DND-41 (cell line): ENCODE measurements around the gene SLC6A11.
A peak's percentile ranks its signal among the peaks of the same experiment; 100 is the strongest.

Experiments used
- ATAC-seq: fragments of 200-7000 bp; cut with Tn5 transposase; 3 replicates; pipeline ENCODE4 v1.9.1; 2021; ENCODE audit warnings: low read depth; ENCODE audit not compliant: insufficient read depth
- DNase-seq: peaks from one replicate; pipeline ENCODE4 v3.0.0-alpha.2; 2020
- H2AFZ ChIP-seq: 2 replicates; pipeline ENCODE4 v1.6.0; 2012; ENCODE audit warnings: low read depth, low read length
- H3K27ac ChIP-seq: 2 replicates; pipeline ENCODE4 v1.5.1; 2012; ENCODE audit warnings: low read length, inconsistent platforms
- H3K27me3 ChIP-seq: fragments of 200-600 bp; sonication (generic); 2 replicates; pipeline ENCODE4 v1.6.0; 2012; ENCODE audit warnings: low read length, mild to moderate bottlenecking, inconsistent platforms; ENCODE audit not compliant: insufficient read depth, poor library complexity
- H3K36me3 ChIP-seq: 2 replicates; pipeline ENCODE4 v1.5.1; 2012; ENCODE audit warnings: low read length, inconsistent platforms; ENCODE audit not compliant: insufficient read depth
- H3K4me1 ChIP-seq: 2 replicates; pipeline ENCODE4 v1.5.1; 2012; ENCODE audit warnings: mild to moderate bottlenecking, low read length; ENCODE audit not compliant: insufficient read depth
- H3K4me2 ChIP-seq: 2 replicates; pipeline ENCODE4 v1.6.0; 2012; ENCODE audit warnings: mild to moderate bottlenecking, moderate library complexity, low read length, inconsistent platforms; ENCODE audit not compliant: insufficient read depth
- H3K4me3 ChIP-seq, 2 experiments: fragments of 200-600 bp in 1 of 2; shearing (Covaris generic) in 1 of 2; 2 replicates each; pipeline ENCODE4 v1.5.1; 2012 to 2016; ENCODE audit warnings: inconsistent platforms in 2 of 2, low read length in 2 of 2, mild to moderate bottlenecking in 2 of 2, low read depth in 1 of 2, moderate library complexity in 1 of 2
- H3K79me2 ChIP-seq: 2 replicates; pipeline ENCODE4 v1.6.0; 2012; ENCODE audit warnings: low read length, inconsistent platforms; ENCODE audit not compliant: insufficient read depth
- H3K9ac ChIP-seq: 2 replicates; pipeline ENCODE4 v1.6.0; 2012; ENCODE audit warnings: low read depth, mild to moderate bottlenecking, inconsistent platforms, low read length, moderate library complexity
- H3K9me3 ChIP-seq: 2 replicates; pipeline ENCODE4 v1.5.1; 2012; ENCODE audit warnings: low read length, moderate library complexity, mild to moderate bottlenecking, inconsistent platforms; ENCODE audit not compliant: insufficient read depth, severe bottlenecking
- H4K20me1 ChIP-seq: 2 replicates; pipeline ENCODE4 v1.6.0; 2012; ENCODE audit warnings: low read length; ENCODE audit not compliant: insufficient read depth
- CTCF ChIP-seq: IDR thresholded peaks from 2 replicates; pipeline ENCODE4 v1.5.1; 2012; ENCODE audit warnings: borderline replicate concordance, low read length, moderate library complexity, mild to moderate bottlenecking; ENCODE audit not compliant: poor library complexity, severe bottlenecking; ENCODE audit errors: extremely low read depth
- EZH2 ChIP-seq: IDR thresholded peaks from 3 replicates; pipeline ENCODE4 v1.6.1; 2012; ENCODE audit warnings: borderline replicate concordance, low read depth, mild to moderate bottlenecking, moderate library complexity, low read length, inconsistent platforms; ENCODE audit not compliant: severe bottlenecking

Gene SLC6A11

GRCh38 chr3:10983219-10983916 is 167.3 kb downstream of the SLC6A11 start:
- H3K4me3 ChIP-seq, result no peak overlapping the region
- no peak overlapping the region for H3K27ac ChIP-seq
- TF ChIP-seq CTCF (peak; percentile 75), EZH2 (no peak)
- no peaks in the 10 kb centered on the region for H3K4me1 ChIP-seq
- no peaks in the 10 kb centered on the region for H3K79me2 ChIP-seq
- peak; percentile 15 for DNase-seq
- H3K9me3 ChIP-seq, result no peaks in the 10 kb centered on the region
- no peak overlapping the region for H3K4me2 ChIP-seq
- H4K20me1 ChIP-seq, result no peaks in the 10 kb centered on the region; the same call in 1 of the 2 replicates
- H3K36me3 ChIP-seq, result no peaks in the 10 kb centered on the region
- H2AFZ ChIP-seq, result no peak overlapping the region
- H3K27me3 ChIP-seq, result no peaks in the 10 kb centered on the region
- H3K9ac ChIP-seq, result no peak overlapping the region
- no peak for ATAC-seq

GRCh38 chr3:10984371-10984896 is 168.4 kb downstream of the SLC6A11 start:
- no peak for DNase-seq
- Histone ChIP-seq H3K27ac (no peak overlapping the region), H3K9ac (no peak overlapping the region), H3K27me3 (no peaks in the 10 kb centered on the region), H3K9me3 (no peaks in the 10 kb centered on the region), H3K79me2 (no peaks in the 10 kb centered on the region), H3K4me3 (no peak overlapping the region), H4K20me1 (no peaks in the 10 kb centered on the region; the same call in 1 of the 2 replicates), H2AFZ (no peak overlapping the region), H3K4me2 (no peak overlapping the region), H3K4me1 (no peaks in the 10 kb centered on the region), H3K36me3 (no peaks in the 10 kb centered on the region)
- no peak for ATAC-seq
- TF ChIP-seq CTCF (no peak), EZH2 (no peak)

GRCh38 chr3:10985181-10985580 is 169.2 kb downstream of the SLC6A11 start:
- no peak overlapping the region for H3K27ac ChIP-seq
- H3K4me3 ChIP-seq, result no peak overlapping the region
- H3K4me1 ChIP-seq, result no peaks in the 10 kb centered on the region
- H3K79me2 ChIP-seq, result no peaks in the 10 kb centered on the region
- H3K27me3 ChIP-seq, result no peaks in the 10 kb centered on the region
- DNase-seq, result no peak
- H3K36me3 ChIP-seq, result no peaks in the 10 kb centered on the region
- H4K20me1 ChIP-seq, result no peaks in the 10 kb centered on the region; the same call in 1 of the 2 replicates
- TF ChIP-seq CTCF (no peak), EZH2 (no peak)
- no peak for ATAC-seq
- no peaks in the 10 kb centered on the region for H3K9me3 ChIP-seq
- H3K4me2 ChIP-seq, result no peak overlapping the region
- no peak overlapping the region for H2AFZ ChIP-seq
- no peak overlapping the region for H3K9ac ChIP-seq
